HG02678 (cell line): Measurements from ENCODE around the gene MAK.
"Not testable (repeated sequence)": the region's sequence is repeated elsewhere in the genome, so short reads cannot be mapped to it uniquely, and the experiment has no call there.

ENCODE experiments used
- ATAC-seq: cut with Tn5 transposase; IDR thresholded peaks from one replicate; pipeline ENCODE4 v1.9.1; 2021; ENCODE audit warnings: mild to moderate bottlenecking, moderate library complexity; ENCODE audit not compliant: unreplicated experiment

Gene MAK

DNA sequence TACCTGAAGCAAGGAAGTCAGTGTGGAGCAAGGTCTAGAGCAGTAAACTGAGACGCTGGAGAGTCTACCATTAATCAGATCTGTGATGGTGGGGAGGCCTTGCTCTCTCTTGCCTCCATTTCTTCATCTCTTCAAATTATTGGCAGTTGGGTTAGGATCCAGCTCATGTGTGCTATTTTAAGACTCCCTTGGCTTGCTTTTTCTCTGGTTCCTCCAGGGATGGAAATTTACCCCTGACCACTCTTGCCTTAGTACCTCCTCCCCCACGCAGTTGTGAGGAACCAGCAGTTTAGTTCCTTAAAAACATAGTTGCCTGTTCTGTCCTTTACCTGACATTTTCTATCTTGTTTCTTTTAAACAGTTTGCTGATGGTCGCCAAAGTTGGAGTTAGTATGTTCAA is 108.1 kb downstream of the MAK start:
- ATAC-seq: no peak

GRCh38 chr6:10725716-10726115 is 112.6 kb downstream of the MAK start:
- ATAC-seq: no peak

GRCh38 chr6:10725044-10725443 is 113.3 kb downstream of the MAK start:
- no peak for ATAC-seq

DNA sequence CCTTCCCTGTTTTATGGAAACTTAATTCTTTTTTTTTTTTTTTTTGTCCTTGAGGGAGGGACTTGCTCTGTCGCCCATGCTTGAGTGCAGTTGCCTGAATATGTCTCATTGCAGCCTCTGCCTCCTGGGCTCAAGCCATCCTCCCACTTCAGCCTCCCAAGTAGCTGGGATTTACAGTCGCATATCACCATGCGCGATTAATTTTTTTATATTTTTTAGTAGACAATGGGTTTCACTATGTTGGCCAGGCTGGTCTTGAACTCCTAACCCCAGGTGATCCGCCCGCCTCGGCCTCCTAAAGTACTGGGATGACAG is 114.8 kb downstream of the MAK start:
- ATAC-seq: no peak

- ATAC-seq: peak; percentile 95
These were observed 115.3 kb downstream of the MAK start, which contains the start of gene TMEM14C for GRCh38 chr6:10722820-10723566. Gene TMEM14C (plus strand): TSS chr6:10723070. CDS start chr6:10724614, 1,544 bp downstream.

- ATAC-seq: no peak
These were observed 115.8 kb downstream of the MAK start for GRCh38 chr6:10722570-10722819.

DNA sequence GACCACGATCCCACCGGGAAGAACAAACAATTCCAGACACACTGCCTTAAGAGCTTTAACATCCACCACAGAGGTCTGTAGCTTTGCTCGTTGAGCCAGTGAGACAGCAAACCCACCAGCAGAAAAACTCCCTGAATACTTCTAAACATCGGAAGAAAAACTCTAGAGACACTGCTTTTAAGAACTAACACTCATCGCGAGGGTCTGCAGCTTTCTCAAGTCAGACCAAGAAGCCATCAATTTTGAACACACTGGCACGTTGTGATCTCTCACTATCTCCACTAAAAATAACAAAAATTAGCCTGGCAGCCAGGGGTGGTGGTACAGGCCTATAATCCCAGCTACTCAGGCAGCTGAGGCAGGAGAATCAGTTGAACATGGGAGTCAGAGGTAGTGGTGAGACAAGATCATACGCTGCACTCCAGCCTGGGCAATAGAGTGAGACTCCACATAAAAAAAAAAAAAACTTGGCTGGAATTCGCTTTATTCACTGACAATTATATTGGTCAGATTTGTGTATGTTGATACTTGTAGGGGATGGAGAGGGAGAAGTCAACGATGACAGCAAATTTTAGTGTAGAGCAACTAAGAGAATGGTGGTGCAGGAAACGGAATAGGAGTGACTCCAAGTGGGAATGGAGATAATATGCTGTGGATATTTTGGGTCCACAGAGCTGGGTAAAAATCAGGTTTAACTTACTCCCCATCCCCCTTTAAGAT is 116.3 kb downstream of the MAK start:
- ATAC-seq: no peak

GRCh38 chr6:10720960-10721849 is 117.1 kb downstream of the MAK start:
- not testable (repeated sequence) for ATAC-seq

GRCh38 chr6:10720265-10720959 is 117.9 kb downstream of the MAK start:
- peak; percentile 31 for ATAC-seq

DNA sequence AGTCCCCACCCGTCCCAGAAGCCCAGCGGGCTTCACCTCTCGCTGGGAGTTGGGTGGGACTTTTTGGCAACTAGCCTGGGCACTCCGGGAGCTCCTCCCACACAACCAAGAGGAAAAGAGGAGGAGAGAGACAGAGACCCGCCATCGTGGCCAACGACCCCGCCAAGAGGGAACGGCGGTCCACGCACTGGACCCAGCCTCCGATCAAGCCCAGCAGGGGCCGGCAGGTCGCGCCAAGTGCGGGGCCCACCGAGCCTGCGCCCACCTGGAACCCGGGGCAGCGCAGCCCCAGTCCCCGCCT is 118.4 kb downstream of the MAK start:
- no peak for ATAC-seq

GRCh38 chr6:10719296-10719963 is 118.9 kb downstream of the MAK start:
- no peak for ATAC-seq

GRCh38 chr6:10713962-10714361 is 124.4 kb downstream of the MAK start:
- ATAC-seq: no peak
